ENCODE measurements around the gene AKAP6. TPM values are rescaled to one million over a fixed set of nuclear protein-coding genes. Genes with fewer than 3 reads are reported as not detected.

Gene AKAP6
- total and polyA plus RNA-seq, 5 donors from 2014 or later: 0.07 to 1.1 (median 0.47) TPM

DNA sequence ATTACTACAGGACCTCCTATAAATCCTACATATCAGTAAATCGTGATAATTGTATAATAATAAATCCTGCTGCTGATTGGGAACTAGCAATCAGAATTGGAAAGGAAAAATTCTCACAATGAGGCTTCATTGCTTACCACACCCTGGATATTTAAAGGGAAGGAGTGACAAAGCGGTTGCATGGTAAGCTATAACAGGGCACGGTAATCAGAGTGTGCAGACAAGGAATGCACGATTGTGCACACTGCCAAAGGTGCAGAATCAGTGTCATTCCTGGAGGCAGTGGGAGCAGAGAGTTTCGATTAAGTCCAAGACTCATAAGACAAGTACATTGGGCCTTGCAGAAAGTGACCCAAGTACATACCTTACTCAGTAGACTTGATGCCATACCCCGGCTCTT is 332.1 kb downstream of the AKAP6 start:
- Mint-ChIP-seq H3K4me3 (no peak overlapping the region), H3K27me3 (peaks cover 7% of the 10 kb centered on the region), H3K4me1 (peaks cover 0 to 6% (median 0%) of the 10 kb centered on the region in 4 donors), H3K9me3 (peaks cover 0 to 3% (median 0%) of the 10 kb centered on the region in 7 donors), H3K27ac (no peak overlapping the region), H3K36me3 (no peaks in the 10 kb centered on the region)
- no peak for DNase-seq
- Histone ChIP-seq H3K27ac (ENCODE audit: insufficient read depth, low read length, poor library complexity, severe bottlenecking) (no peak overlapping the region), H3K27me3 (ENCODE audit: control insufficient read depth, insufficient read depth, low read length) (no peaks in the 10 kb centered on the region), H3K36me3 (ENCODE audit: control insufficient read depth, insufficient read depth, low read length) (no peaks in the 10 kb centered on the region), H3K4me1 (ENCODE audit: control insufficient read depth, insufficient read depth, low read length, poor library complexity, severe bottlenecking) (no peaks in the 10 kb centered on the region), H3K4me3 (ENCODE audit: low read depth, low read length) (no peak overlapping the region), H3K9me3 (ENCODE audit: control insufficient read depth in 2 of 2, low read length in 2 of 2) (no peaks in the 10 kb centered on the region)
- no peak for ATAC-seq (ENCODE audit: low read depth in 2 of 2)

DNA sequence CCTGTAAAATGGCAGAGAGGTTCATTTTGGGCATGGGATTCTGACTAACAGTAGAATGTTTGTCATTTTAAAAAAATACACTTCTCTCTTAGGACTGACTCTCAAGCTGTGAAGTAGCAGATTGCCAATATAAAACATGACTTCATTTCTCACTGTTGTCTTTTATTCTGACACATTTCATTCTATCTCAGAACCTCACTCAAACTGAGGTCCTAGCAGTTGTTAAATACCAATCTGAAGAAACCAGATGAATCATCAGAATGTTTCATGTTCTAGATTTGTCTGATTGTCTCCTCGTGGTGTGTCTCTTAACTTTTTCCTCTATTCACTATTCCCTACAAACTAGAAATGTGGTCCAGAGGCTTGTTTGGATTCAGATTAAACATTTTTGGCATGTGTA is 333.1 kb downstream of the AKAP6 start:
- no peaks in the 10 kb centered on the region for H3K27me3 ChIP-seq (ENCODE audit: control insufficient read depth, insufficient read depth, low read length)
- no peaks in the 10 kb centered on the region for H3K9me3 ChIP-seq (ENCODE audit: control insufficient read depth in 2 of 2, low read length in 2 of 2)
- no peak overlapping the region for H3K4me3 Mint-ChIP-seq

DNA sequence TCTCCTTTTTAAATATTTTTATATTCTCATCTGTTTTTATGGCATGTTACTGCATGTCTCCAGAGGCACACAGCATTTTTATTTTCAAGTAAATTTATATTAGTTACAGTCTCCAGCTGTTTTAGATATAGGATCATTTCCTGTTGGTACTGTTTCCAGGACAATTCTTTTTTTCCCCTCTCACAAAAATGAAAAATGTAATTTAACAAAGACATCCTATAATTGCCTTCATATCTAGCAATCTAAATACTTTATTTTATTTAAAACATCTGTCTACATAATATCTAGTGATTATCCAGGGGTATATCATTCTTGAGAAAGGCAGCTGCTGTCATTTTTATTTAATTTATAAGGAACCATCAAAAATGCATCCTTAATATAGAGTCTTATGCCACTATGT is 337.2 kb downstream of the AKAP6 start:
- DNase-seq (no peak), ATAC-seq (ENCODE audit: low read depth in 2 of 2) (no peak)
- no peaks in the 10 kb centered on the region for H3K36me3 Mint-ChIP-seq
- no peaks in the 10 kb centered on the region for H3K4me1 Mint-ChIP-seq
- Histone ChIP-seq H3K27ac (ENCODE audit: insufficient read depth, low read length, poor library complexity, severe bottlenecking) (no peak overlapping the region), H3K4me3 (ENCODE audit: low read depth, low read length) (no peak overlapping the region), H3K36me3 (ENCODE audit: control insufficient read depth, insufficient read depth, low read length) (no peaks in the 10 kb centered on the region), H3K27me3 (ENCODE audit: control insufficient read depth, insufficient read depth, low read length) (no peaks in the 10 kb centered on the region), H3K9me3 (ENCODE audit: control insufficient read depth in 2 of 2, low read length in 2 of 2) (no peaks in the 10 kb centered on the region), H3K4me1 (ENCODE audit: control insufficient read depth, insufficient read depth, low read length, poor library complexity, severe bottlenecking) (no peaks in the 10 kb centered on the region)
- peaks cover 7% of the 10 kb centered on the region for H3K27me3 Mint-ChIP-seq
- H3K27ac Mint-ChIP-seq: no peak overlapping the region
- H3K9me3 Mint-ChIP-seq: peaks cover 0 to 5% (median 0%) of the 10 kb centered on the region in 7 donors
- no peak overlapping the region for H3K4me3 Mint-ChIP-seq

More for the DNA sequence above, 333.1 kb downstream of the AKAP6 start:
- Histone ChIP-seq H3K4me3 (ENCODE audit: low read depth, low read length) (no peak overlapping the region), H3K4me1 (ENCODE audit: control insufficient read depth, insufficient read depth, low read length, poor library complexity, severe bottlenecking) (no peaks in the 10 kb centered on the region), H3K36me3 (ENCODE audit: control insufficient read depth, insufficient read depth, low read length) (no peaks in the 10 kb centered on the region), H3K27ac (ENCODE audit: insufficient read depth, low read length, poor library complexity, severe bottlenecking) (no peak overlapping the region)
- H3K36me3 Mint-ChIP-seq: no peaks in the 10 kb centered on the region
- no peak for ATAC-seq (ENCODE audit: low read depth in 2 of 2)
- H3K27ac Mint-ChIP-seq: no peak overlapping the region
- peaks cover 0 to 6% (median 0%) of the 10 kb centered on the region in 4 donors for H3K4me1 Mint-ChIP-seq
- H3K27me3 Mint-ChIP-seq: peaks cover 7% of the 10 kb centered on the region
- H3K9me3 Mint-ChIP-seq: peaks cover 0 to 3% (median 0%) of the 10 kb centered on the region in 7 donors
- DNase-seq: no peak

DNA sequence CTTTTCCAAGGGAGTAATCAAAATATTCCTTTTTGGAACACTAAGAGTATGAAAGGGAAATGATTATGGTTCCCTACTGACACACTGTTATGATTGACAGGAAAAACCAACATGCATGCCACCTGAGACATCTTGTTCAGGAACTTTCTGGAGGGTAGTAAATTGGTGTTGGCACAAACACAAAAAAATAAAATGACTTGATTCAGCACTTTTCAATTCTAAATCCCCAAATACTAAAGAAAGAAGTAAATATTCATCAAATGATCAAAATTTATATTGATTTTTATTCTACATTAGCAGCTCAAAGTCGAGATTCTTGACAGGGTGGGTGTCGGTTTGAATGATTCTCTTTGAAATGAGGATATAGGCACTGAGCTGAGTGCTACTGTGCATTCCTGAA is 338.2 kb downstream of the AKAP6 start:
- peaks cover 0 to 5% (median 0%) of the 10 kb centered on the region in 7 donors for H3K9me3 Mint-ChIP-seq
- no peaks in the 10 kb centered on the region for H3K36me3 ChIP-seq (ENCODE audit: control insufficient read depth, insufficient read depth, low read length)
- ATAC-seq (ENCODE audit: low read depth in 2 of 2) (no peak), DNase-seq (no peak)
- no peak overlapping the region for H3K27ac Mint-ChIP-seq
- no peaks in the 10 kb centered on the region for H3K36me3 Mint-ChIP-seq
- no peaks in the 10 kb centered on the region for H3K9me3 ChIP-seq (ENCODE audit: control insufficient read depth in 2 of 2, low read length in 2 of 2)
- no peaks in the 10 kb centered on the region for H3K27me3 ChIP-seq (ENCODE audit: control insufficient read depth, insufficient read depth, low read length)
- no peak overlapping the region for H3K4me3 Mint-ChIP-seq
- H3K27ac ChIP-seq (ENCODE audit: insufficient read depth, low read length, poor library complexity, severe bottlenecking): no peak overlapping the region
- peaks cover 7% of the 10 kb centered on the region for H3K27me3 Mint-ChIP-seq
- H3K4me1 ChIP-seq (ENCODE audit: control insufficient read depth, insufficient read depth, low read length, poor library complexity, severe bottlenecking): no peaks in the 10 kb centered on the region
- H3K4me1 Mint-ChIP-seq: no peaks in the 10 kb centered on the region
- H3K4me3 ChIP-seq (ENCODE audit: low read depth, low read length): no peak overlapping the region

DNA sequence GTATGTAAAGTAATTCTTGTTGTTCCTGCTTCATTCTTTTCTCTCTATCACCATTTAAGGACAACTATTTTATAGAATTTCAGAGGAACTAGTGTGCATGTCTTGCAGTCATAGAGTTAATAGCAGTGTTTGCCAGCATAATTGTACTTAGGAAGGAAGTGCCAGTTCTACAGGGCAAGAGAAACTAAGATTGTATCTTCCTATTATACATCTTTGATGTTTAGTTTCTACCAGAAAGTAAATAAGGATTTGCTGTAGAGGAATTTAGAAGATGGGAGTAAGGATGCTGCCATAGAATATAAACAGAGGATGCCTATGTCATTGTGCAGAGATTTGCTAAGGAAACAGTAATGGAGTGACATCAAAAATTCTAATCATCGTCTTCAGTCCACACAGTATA is 338.7 kb downstream of the AKAP6 start:
- Histone ChIP-seq H3K36me3 (ENCODE audit: control insufficient read depth, insufficient read depth, low read length) (no peaks in the 10 kb centered on the region), H3K4me1 (ENCODE audit: control insufficient read depth, insufficient read depth, low read length, poor library complexity, severe bottlenecking) (no peaks in the 10 kb centered on the region), H3K9me3 (ENCODE audit: control insufficient read depth in 2 of 2, low read length in 2 of 2) (no peaks in the 10 kb centered on the region), H3K27ac (ENCODE audit: insufficient read depth, low read length, poor library complexity, severe bottlenecking) (no peak overlapping the region), H3K27me3 (ENCODE audit: control insufficient read depth, insufficient read depth, low read length) (no peaks in the 10 kb centered on the region), H3K4me3 (ENCODE audit: low read depth, low read length) (no peak overlapping the region)
- DNase-seq (no peak), ATAC-seq (ENCODE audit: low read depth in 2 of 2) (no peak)
- Mint-ChIP-seq H3K4me3 (no peak overlapping the region), H3K27ac (no peak overlapping the region), H3K27me3 (peaks cover 7% of the 10 kb centered on the region), H3K4me1 (no peaks in the 10 kb centered on the region), H3K36me3 (no peaks in the 10 kb centered on the region), H3K9me3 (peaks cover 0 to 5% (median 0%) of the 10 kb centered on the region in 7 donors)

DNA sequence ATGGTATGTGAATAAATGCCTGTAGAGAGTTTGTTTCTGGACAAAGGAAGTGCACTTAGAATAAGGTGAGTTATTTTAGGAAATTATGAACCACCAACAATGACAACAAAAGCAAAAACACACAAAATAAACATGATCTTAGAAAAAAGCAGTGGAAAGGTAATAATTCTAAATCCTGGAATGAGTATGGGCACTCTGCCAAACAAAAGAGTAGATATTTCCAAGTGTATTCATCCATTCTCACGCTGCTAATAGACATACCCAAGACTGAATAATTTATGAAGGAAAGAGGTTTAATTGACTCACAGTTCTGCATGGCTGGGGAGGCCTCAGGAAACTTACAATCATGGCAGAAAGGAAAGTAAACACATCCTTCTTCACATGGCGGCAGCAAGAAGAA is 340.3 kb downstream of the AKAP6 start:
- H3K4me1 ChIP-seq (ENCODE audit: control insufficient read depth, insufficient read depth, low read length, poor library complexity, severe bottlenecking): no peaks in the 10 kb centered on the region
- H3K27ac ChIP-seq (ENCODE audit: insufficient read depth, low read length, poor library complexity, severe bottlenecking): no peak overlapping the region
- ATAC-seq (ENCODE audit: low read depth in 2 of 2) (no peak), DNase-seq (no peak)
- no peak overlapping the region for H3K4me3 Mint-ChIP-seq
- no peak overlapping the region for H3K4me3 ChIP-seq (ENCODE audit: low read depth, low read length)
- H3K27me3 Mint-ChIP-seq: no peaks in the 10 kb centered on the region
- H3K36me3 ChIP-seq (ENCODE audit: control insufficient read depth, insufficient read depth, low read length): no peaks in the 10 kb centered on the region
- no peak overlapping the region for H3K27ac Mint-ChIP-seq
- H3K9me3 Mint-ChIP-seq: peaks cover 0 to 9% (median 2%) of the 10 kb centered on the region in 7 donors
- H3K4me1 Mint-ChIP-seq: no peaks in the 10 kb centered on the region
- no peaks in the 10 kb centered on the region for H3K27me3 ChIP-seq (ENCODE audit: control insufficient read depth, insufficient read depth, low read length)
- H3K36me3 Mint-ChIP-seq: no peaks in the 10 kb centered on the region
- no peaks in the 10 kb centered on the region for H3K9me3 ChIP-seq (ENCODE audit: control insufficient read depth in 2 of 2, low read length in 2 of 2)

DNA sequence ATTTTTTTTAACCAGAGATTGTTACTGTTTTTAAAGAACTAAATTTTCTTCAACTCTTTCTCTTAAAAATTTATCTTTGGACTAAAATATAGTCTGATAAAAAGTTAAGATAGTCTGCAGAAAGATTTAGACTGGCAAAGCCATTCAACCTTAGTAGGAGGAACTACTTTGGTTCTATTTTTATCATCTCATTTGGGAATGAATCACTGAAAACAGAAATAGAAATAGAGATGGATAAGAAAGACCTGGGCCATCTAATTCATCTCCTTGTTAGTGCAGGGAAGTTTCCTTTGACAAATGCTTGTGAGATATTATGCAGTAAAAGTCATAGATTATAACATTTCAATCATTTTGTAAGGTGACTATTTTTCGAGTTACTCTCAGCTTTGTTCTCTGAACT is 346.3 kb downstream of the AKAP6 start:
- H3K27ac Mint-ChIP-seq: no peak overlapping the region
- Histone ChIP-seq H3K4me3 (ENCODE audit: low read depth, low read length) (no peak overlapping the region), H3K4me1 (ENCODE audit: control insufficient read depth, insufficient read depth, low read length, poor library complexity, severe bottlenecking) (no peaks in the 10 kb centered on the region), H3K27me3 (ENCODE audit: control insufficient read depth, insufficient read depth, low read length) (no peaks in the 10 kb centered on the region), H3K36me3 (ENCODE audit: control insufficient read depth, insufficient read depth, low read length) (no peaks in the 10 kb centered on the region), H3K9me3 (ENCODE audit: control insufficient read depth in 2 of 2, low read length in 2 of 2) (no peaks in the 10 kb centered on the region), H3K27ac (ENCODE audit: insufficient read depth, low read length, poor library complexity, severe bottlenecking) (no peak overlapping the region)
- H3K9me3 Mint-ChIP-seq: peaks cover 0 to 6% (median 4%) of the 10 kb centered on the region in 7 donors
- H3K36me3 Mint-ChIP-seq: no peaks in the 10 kb centered on the region
- ATAC-seq (ENCODE audit: low read depth in 2 of 2): no peak
- no peak overlapping the region for H3K4me3 Mint-ChIP-seq
- no peaks in the 10 kb centered on the region for H3K4me1 Mint-ChIP-seq
- no peaks in the 10 kb centered on the region for H3K27me3 Mint-ChIP-seq
- DNase-seq: no peak

DNA sequence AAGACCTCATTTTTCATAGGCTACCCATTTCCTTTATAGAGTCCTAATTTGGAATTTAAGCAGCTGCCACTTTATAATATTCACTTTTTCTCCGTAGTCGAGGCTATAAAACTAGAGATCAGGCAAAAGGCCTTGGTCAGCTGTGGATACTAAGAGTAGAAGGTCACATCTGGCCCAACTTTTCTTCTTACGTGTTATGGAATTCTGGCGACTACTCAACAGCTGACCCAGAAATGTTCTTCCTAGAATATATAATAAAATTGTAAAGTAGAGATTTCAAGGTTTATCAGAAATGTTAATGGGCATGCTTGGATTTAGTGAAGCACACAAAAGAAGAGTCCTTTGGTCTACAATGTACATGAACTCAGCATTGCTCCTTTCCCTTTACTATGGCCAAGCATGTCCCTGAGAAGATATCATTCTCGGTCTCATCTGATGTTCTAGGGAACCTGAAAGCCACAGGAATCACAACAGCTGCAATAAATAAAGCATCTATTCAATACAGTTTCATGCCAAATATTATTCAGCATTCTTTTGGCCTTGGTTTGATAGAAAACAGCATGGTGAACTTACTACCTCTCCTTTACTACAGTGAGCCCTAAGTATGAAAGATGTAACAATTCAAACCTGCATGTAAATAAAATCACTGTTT is 348.2 kb downstream of the AKAP6 start:
- Mint-ChIP-seq H3K4me3 (no peak overlapping the region), H3K36me3 (no peaks in the 10 kb centered on the region), H3K9me3 (peaks cover 0 to 5% (median 2%) of the 10 kb centered on the region in 7 donors), H3K27me3 (no peaks in the 10 kb centered on the region), H3K4me1 (peaks cover 0 to 2% (median 0%) of the 10 kb centered on the region in 4 donors), H3K27ac (no peak overlapping the region)
- no peaks in the 10 kb centered on the region for H3K27me3 ChIP-seq (ENCODE audit: control insufficient read depth, insufficient read depth, low read length)
- no peaks in the 10 kb centered on the region for H3K4me1 ChIP-seq (ENCODE audit: control insufficient read depth, insufficient read depth, low read length, poor library complexity, severe bottlenecking)
- no peaks in the 10 kb centered on the region for H3K9me3 ChIP-seq (ENCODE audit: control insufficient read depth in 2 of 2, low read length in 2 of 2)
- no peak overlapping the region for H3K4me3 ChIP-seq (ENCODE audit: low read depth, low read length)
- H3K36me3 ChIP-seq (ENCODE audit: control insufficient read depth, insufficient read depth, low read length): no peaks in the 10 kb centered on the region
- H3K27ac ChIP-seq (ENCODE audit: insufficient read depth, low read length, poor library complexity, severe bottlenecking): no peak overlapping the region
- DNase-seq (no peak), ATAC-seq (ENCODE audit: low read depth in 2 of 2) (no peak)

All from CD4-positive, CD25-positive, alpha-beta regulatory T cell (primary cell).